HCT116 (cell line): ENCODE data around the gene TOX2. TPM values are rescaled to one million over a fixed set of nuclear protein-coding genes. Genes with fewer than 3 reads are reported as not detected.

Experiments
- ATAC-seq: fragments of 200-7000 bp; cut with Tn5 transposase; 2 replicates; pipeline ENCODE4 v1.9.1; 2020; ENCODE audit warnings: mild to moderate bottlenecking, moderate library complexity
- BruUV-seq: library from RNA; stranded (reverse); fragments of 400-500 nt; replicated peaks from 2 replicates; lab custom pipeline; 2021; lab: Mats Ljungman, UMichigan
- CTCF ChIA-PET: fragments of 300-600 bp; sonication (Branson Sonifier 250); formaldehyde crosslinking; loops from one replicate; lab custom pipeline; 2021; ENCODE audit warnings: antibody characterized with exemption; lab: Charles Lee
- POLR2A ChIA-PET: fragments of 300-600, 350-600 bp; sonication (Branson Sonifier 250); formaldehyde crosslinking; loops from one replicate; lab custom pipeline; 2021; ENCODE audit warnings: antibody characterized with exemption; lab: Charles Lee
- RAD21 ChIA-PET, 2 experiments: fragments of 300-600 bp; sonication (Branson Sonifier 250); formaldehyde crosslinking; loops; one replicate each; lab custom pipeline; 2023; ENCODE audit warnings: low total read pairs in 2 of 2; ENCODE audit not compliant: uncharacterized antibody in 2 of 2, unreplicated experiment in 2 of 2, low non-redundant PET in 1 of 2; lab: Charles Lee
- DNase-seq: peaks from one replicate; pipeline ENCODE4 v3.0.0-alpha.2; 2010; ENCODE audit warnings: low read depth, low spot score
- H2AFZ ChIP-seq: fragments of 200-600 bp; shearing (Covaris generic), sonication (generic); 2 replicates; pipeline ENCODE4 v1.6.1; 2017; ENCODE audit warnings: low read depth, mixed run types, mixed read lengths, antibody characterized with exemption, low read length; ENCODE audit not compliant: poor library complexity, severe bottlenecking
- H3K27ac ChIP-seq: 2 replicates; pipeline ENCODE4 v1.5.1; 2012; ENCODE audit warnings: low read depth, low read length
- H3K27me3 ChIP-seq: fragments of 200-600 bp; sonication (generic); 2 replicates; pipeline ENCODE4 v1.6.1; 2016; ENCODE audit warnings: mixed run types, low read length, mixed read lengths; ENCODE audit not compliant: insufficient read depth
- H3K36me3 ChIP-seq, 2 experiments: fragments of 200-500 bp in 1 of 2; fragments of 200-600 bp in 1 of 2; sonication (Bioruptor generic) in 1 of 2; sonication (generic) in 1 of 2; 2 replicates each; pipeline versions ENCODE4 v1.5.1 to v1.6.1; 2014 to 2016; ENCODE audit warnings: low read length in 2 of 2, inconsistent platforms in 1 of 2, mixed read lengths in 1 of 2, mixed run types in 1 of 2; ENCODE audit not compliant: insufficient read depth in 2 of 2, control insufficient read depth in 1 of 2
- H3K4me1 ChIP-seq, 2 experiments: fragments of 200-600 bp in 1 of 2; sonication (generic) in 1 of 2; 2 replicates each; pipeline versions ENCODE4 v1.5.1 to v1.6.1; 2012 to 2017; ENCODE audit warnings: low read length in 2 of 2, inconsistent platforms in 1 of 2, mild to moderate bottlenecking in 1 of 2, mixed read lengths in 1 of 2, mixed run types in 1 of 2, moderate library complexity in 1 of 2; ENCODE audit not compliant: insufficient read depth in 2 of 2, control insufficient read depth in 1 of 2
- H3K4me2 ChIP-seq: fragments of 200-600 bp; sonication (generic); 2 replicates; pipeline ENCODE4 v1.6.1; 2017; ENCODE audit warnings: mixed run types, low read length, mixed read lengths
- H3K4me3 ChIP-seq, 2 experiments: fragments of 200-600 bp in 1 of 2; sonication (generic) in 1 of 2; replicated peaks in 1 of 2; 2 replicates each; pipeline ENCODE4 v1.5.1; 2011 to 2016; ENCODE audit warnings: low read length in 2 of 2, control low read depth in 1 of 2, low read depth in 1 of 2, mild to moderate bottlenecking in 1 of 2, mixed read lengths in 1 of 2, mixed run types in 1 of 2
- H3K79me2 ChIP-seq: fragments of 200-600 bp; sonication (generic); 2 replicates; pipeline ENCODE4 v1.6.1; 2017; ENCODE audit warnings: mild to moderate bottlenecking, mixed run types, low read length, moderate library complexity, mixed read lengths; ENCODE audit not compliant: insufficient read depth
- H3K9ac ChIP-seq: fragments of 200-600 bp; sonication (generic); 2 replicates; pipeline ENCODE4 v1.6.1; 2016; ENCODE audit warnings: low read length, mixed read lengths
- H3K9me2 ChIP-seq: fragments of 200-600 bp; sonication (generic), shearing (Covaris generic); 2 replicates; pipeline ENCODE4 v1.6.1; 2017; ENCODE audit warnings: mixed run types, mild to moderate bottlenecking, moderate library complexity; ENCODE audit not compliant: insufficient read depth
- H3K9me3 ChIP-seq, 2 experiments: fragments of 200-500 bp in 1 of 2; fragments of 200-600 bp in 1 of 2; sonication (Bioruptor generic) in 1 of 2; sonication (generic) in 1 of 2; 2 replicates each; pipeline ENCODE4 v1.6.1; 2014 to 2017; ENCODE audit warnings: low read length in 2 of 2, mixed read lengths in 2 of 2, inconsistent platforms in 1 of 2, low read depth in 1 of 2, mild to moderate bottlenecking in 1 of 2, mixed run types in 1 of 2, moderate library complexity in 1 of 2; ENCODE audit not compliant: control insufficient read depth in 1 of 2, insufficient read depth in 1 of 2
- H4K20me1 ChIP-seq: fragments of 200-600 bp; sonication (generic), shearing (Covaris generic); 2 replicates; pipeline ENCODE4 v1.6.1; 2017; ENCODE audit warnings: mixed run types, mild to moderate bottlenecking, moderate library complexity; ENCODE audit not compliant: insufficient read depth
- CBX3 ChIP-seq: IDR thresholded peaks from 2 replicates; pipeline ENCODE4 v1.6.1; 2012; ENCODE audit warnings: low read depth
- CEBPB ChIP-seq: IDR thresholded peaks from 2 replicates; pipeline ENCODE4 v1.6.1; 2012; ENCODE audit warnings: low read depth
- ELF1 ChIP-seq: IDR thresholded peaks from 2 replicates; pipeline ENCODE4 v1.6.1; 2012; ENCODE audit warnings: low read depth, borderline replicate concordance
- SRF ChIP-seq: IDR thresholded peaks from 2 replicates; pipeline ENCODE4 v1.6.1; 2012; ENCODE audit warnings: low read depth
- TCF7L2 ChIP-seq: IDR thresholded peaks from 2 replicates; pipeline ENCODE4 v1.7.0; 2011; ENCODE audit warnings: borderline replicate concordance, inconsistent platforms; ENCODE audit not compliant: insufficient read depth, insufficient read length; ENCODE audit errors: extremely low read depth
- intact Hi-C: fragments of 100-400 bp; cut with micrococcal nuclease; formaldehyde crosslinking; loops from 2 replicates; pipeline ENCODE4 v1.10.0; 2022
- total RNA-seq: library from RNA; stranded (reverse); gene quantifications from one replicate; pipeline ENCODE4 v1.2.1, GENCODE V29; 2021; ENCODE audit not compliant: unreplicated experiment
- TF ChIP-seq, protein P1 (sequence below): IDR thresholded peaks from 2 replicates; pipeline ENCODE4 v1.6.1; 2012; ENCODE audit warnings: low read depth

TOX2 gene
- total RNA-seq, 1 experiment from 2014 or later, result 39.6 TPM

DNA sequence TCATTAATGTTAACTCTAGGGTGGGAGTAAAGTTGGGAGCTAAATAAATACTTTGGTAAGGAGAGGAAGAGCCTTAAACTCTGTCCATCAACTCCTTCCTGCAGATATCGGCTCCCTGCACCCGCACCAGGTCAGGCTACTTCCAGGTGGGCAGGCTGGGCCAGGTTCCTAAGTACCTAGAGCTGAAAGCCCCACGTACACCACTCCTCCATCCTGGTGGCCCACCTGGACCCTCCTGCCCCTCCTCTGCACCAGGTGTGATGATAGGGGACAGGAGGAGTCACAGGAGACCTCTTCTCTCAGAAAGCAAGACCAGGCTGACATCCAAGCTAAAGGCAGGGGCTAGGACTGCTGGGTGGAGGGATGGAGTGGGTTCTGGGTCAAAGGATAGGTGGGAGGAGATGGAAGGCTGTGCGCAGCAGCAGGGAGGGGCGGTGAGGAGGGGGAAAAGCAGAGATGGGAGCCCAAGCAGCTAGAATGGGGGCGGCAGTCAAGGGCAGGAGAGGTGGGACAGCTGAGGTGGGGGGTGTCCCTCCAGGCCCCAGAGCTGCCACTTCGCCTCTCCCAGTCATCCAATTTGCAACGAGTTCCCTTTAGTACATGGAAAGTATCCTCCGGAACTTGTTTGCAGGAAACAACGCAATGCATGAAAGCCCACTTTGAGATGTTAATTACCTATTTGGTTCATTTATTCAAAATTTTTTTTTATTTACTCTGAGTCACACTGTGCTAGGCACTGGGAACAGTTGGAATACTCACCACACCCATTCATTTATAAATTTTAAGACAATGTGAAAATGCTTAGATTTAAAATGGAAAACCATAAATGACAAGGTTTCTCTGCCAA lies 15.2 kb upstream of the TOX2 start:
- intact Hi-C loops, result no loop called here
- POLR2A ChIA-PET, result no interaction called here
- CTCF ChIA-PET, result no interaction called here

More for the DNA sequence above, 15.2 kb upstream of the TOX2 start:
- Histone ChIP-seq H4K20me1 (no peaks in the 10 kb centered on the region), H3K79me2 (no peaks in the 10 kb centered on the region), H3K9me3 (peaks cover 0 to 8% of the 10 kb centered on the region in 2 experiments; a peak in 1 of 4 replicates), H2AFZ (no peak overlapping the region), H3K4me1 (no peaks in the 10 kb centered on the region), H3K9ac (no peak overlapping the region), H3K4me2 (no peak overlapping the region), H3K27ac (no peak overlapping the region), H3K27me3 (no peaks in the 10 kb centered on the region), H3K9me2 (no peaks in the 10 kb centered on the region), H3K4me3 (no peak overlapping the region), H3K36me3 (no peaks in the 10 kb centered on the region)
- DNase-seq, result no peak
- TF ChIP-seq CEBPB (no peak), ELF1 (no peak), CBX3 (no peak), TCF7L2 (no peak), SRF (no peak)
- TF ChIP-seq, protein P1, sequence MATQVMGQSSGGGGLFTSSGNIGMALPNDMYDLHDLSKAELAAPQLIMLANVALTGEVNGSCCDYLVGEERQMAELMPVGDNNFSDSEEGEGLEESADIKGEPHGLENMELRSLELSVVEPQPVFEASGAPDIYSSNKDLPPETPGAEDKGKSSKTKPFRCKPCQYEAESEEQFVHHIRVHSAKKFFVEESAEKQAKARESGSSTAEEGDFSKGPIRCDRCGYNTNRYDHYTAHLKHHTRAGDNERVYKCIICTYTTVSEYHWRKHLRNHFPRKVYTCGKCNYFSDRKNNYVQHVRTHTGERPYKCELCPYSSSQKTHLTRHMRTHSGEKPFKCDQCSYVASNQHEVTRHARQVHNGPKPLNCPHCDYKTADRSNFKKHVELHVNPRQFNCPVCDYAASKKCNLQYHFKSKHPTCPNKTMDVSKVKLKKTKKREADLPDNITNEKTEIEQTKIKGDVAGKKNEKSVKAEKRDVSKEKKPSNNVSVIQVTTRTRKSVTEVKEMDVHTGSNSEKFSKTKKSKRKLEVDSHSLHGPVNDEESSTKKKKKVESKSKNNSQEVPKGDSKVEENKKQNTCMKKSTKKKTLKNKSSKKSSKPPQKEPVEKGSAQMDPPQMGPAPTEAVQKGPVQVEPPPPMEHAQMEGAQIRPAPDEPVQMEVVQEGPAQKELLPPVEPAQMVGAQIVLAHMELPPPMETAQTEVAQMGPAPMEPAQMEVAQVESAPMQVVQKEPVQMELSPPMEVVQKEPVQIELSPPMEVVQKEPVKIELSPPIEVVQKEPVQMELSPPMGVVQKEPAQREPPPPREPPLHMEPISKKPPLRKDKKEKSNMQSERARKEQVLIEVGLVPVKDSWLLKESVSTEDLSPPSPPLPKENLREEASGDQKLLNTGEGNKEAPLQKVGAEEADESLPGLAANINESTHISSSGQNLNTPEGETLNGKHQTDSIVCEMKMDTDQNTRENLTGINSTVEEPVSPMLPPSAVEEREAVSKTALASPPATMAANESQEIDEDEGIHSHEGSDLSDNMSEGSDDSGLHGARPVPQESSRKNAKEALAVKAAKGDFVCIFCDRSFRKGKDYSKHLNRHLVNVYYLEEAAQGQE, result no peak
- RAD21 ChIA-PET, result no interaction called here
- no TSS peak for BruUV-seq
- no peak for ATAC-seq
